GM21528 (cell line): ENCODE results near the gene PLEKHA7.
A peak's percentile ranks its signal among the peaks of the same experiment; 100 is the strongest.
"Not testable (repeated sequence)": the region's sequence is repeated elsewhere in the genome, so short reads cannot be mapped to it uniquely, and the experiment has no call there.

Experiments used
- ATAC-seq: cut with Tn5 transposase; IDR thresholded peaks from one replicate; pipeline ENCODE4 v1.9.1; 2021; ENCODE audit warnings: mild to moderate bottlenecking, moderate library complexity; ENCODE audit not compliant: unreplicated experiment, low FRiP score

The PLEKHA7 gene

DNA sequence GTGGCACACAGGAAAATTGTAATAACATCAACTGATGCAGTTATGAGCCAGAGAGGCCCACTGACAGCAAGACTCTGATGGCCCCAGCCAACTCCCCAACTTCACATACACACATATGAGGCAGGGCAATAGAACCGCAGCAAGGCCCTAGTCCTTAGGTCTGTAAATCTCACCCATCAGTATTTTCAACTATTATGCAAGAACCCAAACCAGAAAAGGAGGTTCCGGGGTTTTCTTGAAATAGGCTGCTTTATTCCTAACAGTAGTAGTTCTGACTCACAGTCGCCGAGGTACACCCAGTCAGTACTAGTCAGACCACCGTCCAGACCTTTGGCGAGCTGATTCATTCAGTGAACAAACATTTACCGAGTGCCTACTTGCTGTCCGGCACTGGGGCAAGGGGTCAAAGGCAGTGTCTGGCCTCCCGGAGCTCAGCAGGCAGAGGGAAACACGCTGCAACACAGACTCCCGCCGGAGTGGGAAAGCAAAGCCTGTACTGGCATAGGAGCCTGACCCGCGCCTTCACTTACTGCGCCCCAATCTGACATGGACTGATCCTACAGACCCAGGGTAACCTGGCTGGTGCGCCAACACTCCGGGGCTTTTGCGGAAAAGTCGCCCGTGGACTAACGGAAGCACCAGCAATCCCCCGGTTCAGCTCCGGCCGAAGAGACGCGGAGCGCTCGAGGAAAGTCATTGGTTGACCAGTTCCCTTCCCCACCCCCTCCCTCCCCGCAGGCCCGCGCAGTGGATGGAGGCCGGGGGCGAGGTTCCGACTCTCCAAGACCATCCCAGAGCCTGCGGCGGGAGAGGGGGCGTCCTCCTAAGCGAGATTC, 1.3 kb downstream of the PLEKHA7 start:
- ATAC-seq: no peak

DNA sequence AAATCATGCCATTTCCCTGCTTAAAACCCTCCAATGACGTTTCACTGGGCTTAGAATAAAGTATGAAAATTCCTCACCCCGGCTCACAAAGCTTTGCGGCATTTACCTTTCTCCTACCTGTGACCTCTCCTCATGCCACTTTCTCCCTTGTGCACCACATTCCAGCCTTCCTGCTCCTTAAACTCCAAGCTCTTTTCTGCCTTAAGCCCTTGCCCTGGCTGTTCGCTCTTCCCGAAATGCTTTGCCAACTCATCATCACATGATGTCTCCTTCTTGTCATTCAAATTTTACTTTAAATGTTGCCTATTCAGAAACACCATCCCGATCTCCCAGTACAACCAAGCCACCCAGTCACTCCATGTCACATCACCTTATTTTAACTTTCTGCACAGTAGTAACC, 2.0 kb downstream of the PLEKHA7 start:
- ATAC-seq: no peak

DNA sequence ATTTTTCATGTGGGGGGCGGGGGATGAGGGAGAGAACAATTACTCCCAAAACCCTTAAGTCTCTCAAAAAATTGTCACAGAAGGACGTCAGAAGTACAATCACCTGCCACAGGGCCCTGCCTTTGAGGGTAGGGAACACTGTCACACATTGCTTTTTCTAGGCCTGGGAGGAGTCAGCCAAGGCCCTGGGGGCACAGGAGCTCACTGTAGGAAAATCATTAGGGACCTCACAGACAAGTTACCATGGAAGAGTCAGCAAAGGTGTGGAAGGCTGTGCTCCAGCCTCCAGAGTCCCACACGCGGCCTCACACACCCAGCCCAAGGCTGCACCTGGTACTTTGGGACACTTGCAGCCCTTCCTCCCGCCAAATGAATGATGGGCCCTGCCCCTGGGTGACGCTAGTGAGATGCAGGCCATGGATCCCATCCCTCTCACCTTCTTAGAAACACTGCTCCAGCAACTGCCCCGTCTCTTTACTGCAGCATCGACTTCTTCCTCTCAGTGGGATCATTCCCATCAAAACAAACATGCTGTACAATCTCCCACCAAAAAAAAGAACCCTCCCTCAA, 3.3 kb downstream of the PLEKHA7 start:
- ATAC-seq: no peak

DNA sequence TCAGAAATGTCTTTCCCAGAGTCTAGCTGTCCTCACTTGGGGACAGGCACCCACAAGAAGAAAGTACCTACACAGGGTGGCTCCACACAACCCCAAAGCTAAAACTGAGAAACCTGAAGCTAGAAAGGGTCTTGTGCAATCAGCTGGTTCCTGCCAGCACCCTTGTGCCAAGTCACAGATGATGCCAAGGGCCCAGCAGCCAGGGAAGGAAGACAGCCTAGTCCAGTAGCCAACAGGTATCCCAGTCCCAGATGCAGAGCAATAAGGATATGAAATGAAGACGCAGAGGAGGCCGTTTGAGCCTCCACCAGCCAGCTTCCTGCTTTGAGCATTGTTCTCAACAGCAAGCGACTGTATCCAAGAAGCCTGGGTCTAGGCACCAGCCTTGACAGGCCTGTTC, 6.1 kb downstream of the PLEKHA7 start:
- ATAC-seq: no peak

DNA sequence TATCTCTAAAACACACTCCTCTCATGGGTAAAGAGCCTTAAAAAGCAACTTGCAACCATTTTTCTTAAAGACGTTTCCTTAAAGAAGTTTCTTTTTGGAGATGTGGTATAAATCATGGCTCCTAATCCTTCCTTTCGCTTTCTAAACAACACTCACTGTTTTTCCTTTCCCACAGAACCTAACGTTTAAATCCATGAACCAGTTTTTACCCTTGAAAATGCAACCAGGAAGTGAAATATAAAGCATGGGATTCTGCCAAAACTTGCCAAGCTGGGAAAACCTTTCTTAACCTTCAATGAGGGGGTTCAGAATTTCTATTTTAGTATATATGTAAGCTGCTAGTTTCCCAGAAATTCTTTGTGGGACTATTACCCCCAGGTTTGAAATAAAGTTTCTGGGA, 8.6 kb downstream of the PLEKHA7 start:
- ATAC-seq: no peak

DNA sequence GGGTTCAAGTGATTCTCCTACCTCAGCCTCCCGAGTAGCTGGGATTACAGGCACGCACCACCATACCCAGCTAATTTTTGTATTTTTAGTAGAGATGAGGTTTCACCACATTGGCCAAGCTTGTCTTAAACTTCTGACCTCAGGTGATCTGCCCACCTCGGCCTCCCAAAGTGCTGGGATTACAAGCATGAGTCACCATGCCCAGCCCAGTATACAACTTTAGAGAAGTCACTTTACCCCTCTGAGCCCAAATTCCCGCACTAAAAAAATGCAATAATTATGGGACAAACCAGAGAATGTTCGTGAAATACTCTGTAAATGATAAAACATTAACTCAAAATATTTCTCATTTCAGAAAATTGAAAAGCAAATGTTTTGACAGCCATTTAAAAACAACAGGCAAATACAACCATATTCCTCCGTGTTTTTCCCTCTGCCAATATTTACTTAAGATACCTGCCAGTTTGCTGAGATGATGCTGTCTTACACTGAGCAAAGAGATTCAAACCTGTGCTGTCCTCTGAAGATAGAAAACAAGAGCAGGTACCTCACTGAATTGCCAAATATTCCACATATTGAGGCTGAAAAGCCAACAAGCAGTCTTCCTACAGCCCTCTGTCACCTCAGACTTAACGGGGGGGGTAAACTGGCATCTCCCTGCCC, 9.6 kb downstream of the PLEKHA7 start:
- no peak for ATAC-seq

DNA sequence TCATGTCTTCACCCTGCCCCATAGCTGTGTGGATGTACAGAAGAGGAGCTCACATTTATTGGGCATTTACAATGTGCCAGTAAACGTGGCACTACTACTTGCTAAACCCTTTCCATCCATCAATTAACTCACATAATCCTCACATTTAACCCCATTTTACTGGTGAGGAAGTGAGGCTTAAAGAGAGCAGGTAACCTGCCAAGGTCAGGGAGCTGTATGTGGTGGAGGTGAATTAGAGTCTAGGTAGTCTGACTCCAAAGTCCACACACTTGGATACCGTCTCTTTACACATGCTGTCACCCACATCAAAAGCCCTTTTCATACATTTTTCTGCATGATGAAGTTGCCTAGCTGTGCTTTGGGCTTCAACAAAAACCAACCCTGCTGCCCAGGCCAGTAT, 10.8 kb downstream of the PLEKHA7 start:
- no peak for ATAC-seq

DNA sequence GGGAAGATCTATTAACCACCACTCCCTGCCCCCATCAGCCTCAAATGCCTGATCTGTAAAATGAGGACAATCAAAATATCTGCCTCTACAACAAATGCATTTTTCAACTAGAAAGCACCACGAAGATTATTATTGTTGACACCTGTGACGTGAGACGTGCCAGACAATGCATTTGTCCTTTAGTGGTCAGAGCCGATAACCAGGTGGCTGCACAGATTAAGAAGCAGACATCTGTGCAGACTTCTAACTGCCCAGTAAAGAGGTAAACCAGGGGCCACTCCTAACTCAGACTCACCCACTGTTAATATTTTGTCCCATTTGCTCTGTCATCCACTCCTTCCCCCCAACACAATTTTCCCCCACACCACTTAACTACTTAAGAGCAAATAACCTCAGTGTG, 11.7 kb downstream of the PLEKHA7 start:
- no peak for ATAC-seq

DNA sequence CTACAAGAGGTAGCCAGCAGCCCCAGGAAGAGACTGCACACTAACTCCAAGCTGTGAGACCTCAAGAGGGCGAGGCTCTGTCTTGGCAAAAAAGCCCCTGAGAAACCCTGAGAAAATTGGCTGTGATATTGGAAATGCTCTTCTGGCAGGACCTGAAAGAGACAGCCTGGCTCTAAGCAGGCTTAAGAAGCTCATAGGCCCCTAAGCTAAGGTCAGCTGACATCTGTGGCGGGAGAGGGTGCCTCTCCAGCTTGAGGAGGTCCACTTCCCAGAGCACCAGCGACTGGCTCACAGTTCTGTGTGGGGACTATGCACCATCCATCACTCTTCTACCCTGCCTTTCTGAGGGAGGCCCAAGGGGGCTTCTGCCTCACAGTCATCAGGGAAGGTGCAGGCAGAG, 12.4 kb downstream of the PLEKHA7 start:
- no peak for ATAC-seq

DNA sequence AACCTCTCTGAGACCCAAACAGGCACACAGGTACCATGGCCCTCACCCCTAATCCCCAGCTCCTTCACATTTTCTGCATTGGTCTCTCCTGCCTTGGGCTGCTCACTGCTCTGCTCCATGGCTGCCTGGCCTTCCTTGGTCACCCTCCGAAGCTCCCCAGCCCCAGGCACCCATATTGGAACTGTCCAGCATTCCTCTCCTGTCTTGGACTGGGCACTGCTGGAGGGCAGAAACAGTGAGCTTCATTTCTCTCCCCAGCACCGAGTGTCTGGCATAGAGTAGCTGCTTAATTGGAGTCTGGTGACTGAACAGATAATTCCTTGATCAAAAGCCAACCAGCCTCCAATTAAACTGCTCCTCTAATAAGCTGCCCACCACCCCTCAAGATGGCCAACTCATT, 13.2 kb downstream of the PLEKHA7 start:
- no peak for ATAC-seq

DNA sequence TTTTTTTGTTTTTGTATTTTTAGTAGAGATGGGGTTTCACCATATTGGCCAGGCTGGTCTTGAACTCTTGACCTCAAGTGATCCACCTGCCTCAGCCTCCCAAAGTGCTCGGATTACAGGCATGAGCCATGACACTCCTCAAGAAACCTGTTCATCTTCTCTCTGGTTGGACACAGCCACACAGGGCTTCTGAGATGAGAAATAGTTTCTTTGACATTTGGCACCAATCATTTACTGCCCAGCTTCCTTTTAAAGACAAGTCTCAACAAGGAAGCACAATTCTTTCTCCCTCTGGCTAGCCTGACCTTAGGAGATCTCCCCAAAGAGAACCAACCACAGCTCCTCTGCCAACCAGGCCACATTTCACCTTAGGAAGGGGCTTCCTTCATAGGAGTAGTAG, 14.0 kb downstream of the PLEKHA7 start:
- ATAC-seq: not testable (repeated sequence)

DNA sequence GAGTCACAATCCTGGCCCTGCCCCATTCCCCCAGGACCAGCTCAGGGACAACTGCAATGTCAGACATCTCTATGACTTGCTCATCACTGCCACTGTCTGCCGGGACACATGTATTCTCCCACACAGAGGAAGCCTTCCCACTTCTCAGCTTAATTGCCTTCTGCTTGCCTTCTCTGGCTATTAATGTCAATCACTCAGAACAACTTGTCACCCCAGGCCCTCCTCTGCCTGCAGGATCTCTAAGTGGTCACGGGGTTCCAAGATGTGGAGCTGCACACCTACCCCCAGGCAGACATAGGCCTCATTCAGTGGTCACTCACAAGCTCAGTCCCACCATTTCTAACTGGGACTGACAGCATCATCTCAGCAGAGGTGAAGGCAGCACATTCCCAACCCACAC, 15.1 kb downstream of the PLEKHA7 start:
- no peak for ATAC-seq

DNA sequence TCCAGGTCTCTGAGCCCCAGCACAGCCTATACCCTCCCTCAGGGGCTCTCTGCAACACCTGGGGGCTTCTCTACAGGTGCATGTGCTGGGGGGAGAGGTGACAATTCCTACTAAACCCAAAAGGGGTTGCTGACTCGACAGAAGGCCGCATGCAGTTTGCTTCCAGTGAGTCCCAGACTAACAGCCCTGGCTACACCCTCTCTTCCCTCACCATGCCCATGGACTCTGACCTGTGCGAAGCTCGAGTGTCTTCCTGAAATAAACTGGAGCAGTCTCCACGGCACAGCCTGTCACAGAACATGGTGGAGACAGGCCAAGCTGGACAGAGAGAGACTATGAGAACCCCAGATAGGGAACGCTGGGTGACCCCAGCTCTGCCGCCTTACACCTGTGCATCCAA, 16.6 kb downstream of the PLEKHA7 start:
- ATAC-seq: no peak

DNA sequence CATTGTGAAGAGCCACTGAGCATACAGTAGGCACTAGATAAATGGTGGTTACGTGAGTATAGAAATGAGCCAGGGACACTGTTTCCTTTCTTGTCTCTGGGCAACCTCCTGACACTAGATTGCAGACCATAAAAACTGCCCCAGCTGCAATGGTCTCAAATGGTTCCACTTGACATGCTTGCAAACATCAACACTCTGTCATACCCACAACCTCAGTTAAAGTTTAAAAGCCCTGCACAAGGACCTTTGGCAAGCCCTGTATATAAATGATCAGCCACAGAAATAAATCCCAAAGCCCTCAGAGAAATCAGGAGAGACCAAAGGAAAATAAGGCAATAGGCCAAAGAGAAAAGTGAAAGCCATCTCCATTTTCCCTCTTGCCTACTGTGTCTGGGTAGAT, 20.7 kb downstream of the PLEKHA7 start:
- no peak for ATAC-seq

DNA sequence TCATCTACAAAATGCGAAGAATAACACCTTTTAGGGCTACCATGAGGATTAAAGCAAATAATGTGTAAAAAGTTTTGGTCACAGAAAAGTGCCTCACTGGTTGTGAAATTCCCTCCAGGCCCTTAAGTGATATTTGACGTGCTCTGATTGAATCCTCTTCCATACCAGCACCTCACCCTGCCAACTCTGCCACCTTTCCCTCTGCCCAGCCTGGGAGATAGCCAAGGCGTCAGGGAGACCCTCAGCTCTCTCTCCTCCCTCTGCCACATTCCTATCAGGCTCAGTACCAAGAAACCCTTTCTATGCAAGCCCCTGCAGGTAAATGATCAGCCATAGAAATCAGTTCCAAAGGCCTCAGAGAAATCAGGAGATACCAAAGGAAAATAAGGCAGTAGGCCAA, 21.4 kb downstream of the PLEKHA7 start:
- ATAC-seq: no peak

DNA sequence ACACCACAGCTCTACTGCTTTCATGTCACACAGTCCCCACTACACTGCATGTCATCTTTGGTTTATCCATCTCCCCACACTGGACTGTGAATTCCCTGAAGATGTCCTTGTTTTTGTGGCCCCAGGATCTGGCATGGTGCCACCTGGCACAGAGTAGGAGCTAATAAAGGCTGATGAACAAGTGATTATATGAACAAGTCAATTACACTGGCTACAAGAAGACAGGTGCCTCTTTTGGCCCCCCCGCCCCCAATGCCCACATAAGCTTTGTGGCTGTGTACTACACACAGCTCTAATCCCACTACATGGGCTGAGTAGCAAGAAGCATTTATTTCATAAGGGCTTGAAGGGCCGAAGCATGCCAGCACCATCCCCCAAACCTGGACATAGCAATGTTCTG, 24.7 kb downstream of the PLEKHA7 start:
- no peak for ATAC-seq

DNA sequence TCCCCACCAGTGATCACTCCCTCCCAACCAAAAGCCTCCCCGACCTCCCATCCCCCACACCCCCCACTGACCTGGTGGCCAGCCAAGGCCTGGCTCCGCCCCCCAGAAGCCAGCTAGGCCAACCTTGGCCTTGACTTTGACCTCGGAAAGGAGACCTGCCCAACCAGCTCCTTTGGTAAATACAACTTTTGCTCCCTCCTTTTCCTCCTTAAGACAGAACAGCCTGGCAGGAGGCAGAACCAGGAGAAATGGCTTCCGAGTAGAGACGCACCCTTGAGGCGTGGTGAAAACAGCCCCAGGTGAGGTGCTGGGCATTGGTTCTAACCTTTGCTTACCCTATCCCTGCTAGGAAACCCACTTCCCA, 27.0 kb downstream of the PLEKHA7 start:
- no peak for ATAC-seq

DNA sequence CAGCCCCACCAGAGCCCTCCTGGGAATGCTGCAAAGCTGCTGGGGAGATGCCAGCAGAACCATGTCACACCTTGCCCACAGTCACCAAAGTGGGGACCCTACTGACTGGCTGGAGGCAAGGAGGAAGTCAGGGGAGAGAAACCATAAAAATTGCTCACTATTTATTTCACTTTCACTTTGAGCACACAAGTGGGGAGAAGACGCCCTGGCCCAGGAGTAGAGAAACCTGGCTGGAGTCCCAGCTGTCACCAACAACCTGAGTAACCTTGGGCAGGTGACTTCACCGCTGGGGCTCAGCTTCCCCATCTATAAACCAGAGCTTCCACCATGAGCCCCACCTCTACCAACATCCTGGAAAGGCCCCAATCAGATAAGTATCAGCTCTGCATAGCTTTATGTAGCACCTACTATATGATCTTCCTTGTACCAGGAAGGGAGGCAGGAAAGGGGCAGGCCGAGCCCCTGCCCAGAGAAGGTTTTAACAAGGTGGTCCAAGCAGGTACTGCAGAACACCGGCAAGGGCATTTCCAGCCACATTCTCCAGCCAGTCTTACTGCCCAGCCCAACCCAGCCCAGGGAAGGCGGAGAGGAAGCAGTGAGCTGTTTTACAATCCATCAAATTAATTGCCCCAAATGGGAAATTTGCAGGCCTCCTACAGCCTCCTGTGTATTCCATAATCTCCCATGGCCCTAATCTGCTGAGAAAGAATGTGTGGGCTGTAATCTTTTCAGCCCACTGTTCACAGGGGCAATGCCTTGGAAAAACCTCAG, 27.6 kb downstream of the PLEKHA7 start:
- peak; percentile 98 for ATAC-seq

DNA sequence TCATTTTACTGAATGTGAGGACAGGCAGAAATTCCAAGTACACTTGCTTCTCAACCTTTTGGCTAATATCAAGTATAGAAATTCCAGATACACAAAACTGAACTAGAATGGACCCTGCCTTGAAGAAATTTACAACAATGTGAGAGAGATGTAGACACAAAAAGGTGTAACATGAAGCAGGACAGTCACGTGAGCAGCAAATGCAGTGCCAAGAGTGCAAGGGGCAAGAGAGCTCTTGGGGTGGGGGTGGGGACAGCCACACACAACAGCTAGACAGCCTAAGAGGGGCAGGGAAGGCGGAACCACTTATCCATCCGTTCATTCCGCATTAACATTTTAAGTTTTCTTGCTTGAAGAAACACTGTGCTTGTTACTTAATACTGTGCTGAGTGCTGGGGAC, 28.9 kb downstream of the PLEKHA7 start:
- no peak for ATAC-seq

DNA sequence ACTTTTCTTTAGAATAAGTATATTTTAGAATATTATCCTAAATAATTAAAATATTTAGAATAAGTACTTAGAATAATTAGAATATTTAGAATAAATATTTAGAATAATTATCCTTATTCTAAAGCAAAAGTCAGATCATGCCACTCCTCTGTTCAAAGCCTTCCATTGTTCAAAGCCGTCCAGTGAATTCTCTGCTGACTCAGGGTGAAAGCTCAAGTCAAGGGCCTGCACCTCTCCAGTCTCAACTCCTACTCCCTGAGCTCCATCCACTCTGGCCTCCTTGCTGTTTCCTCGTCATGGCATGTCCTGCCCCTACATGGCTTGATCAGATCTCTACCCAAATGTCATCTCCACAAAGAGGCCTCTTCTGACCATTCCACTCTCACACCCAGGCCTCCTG, 30.0 kb downstream of the PLEKHA7 start:
- no peak for ATAC-seq

DNA sequence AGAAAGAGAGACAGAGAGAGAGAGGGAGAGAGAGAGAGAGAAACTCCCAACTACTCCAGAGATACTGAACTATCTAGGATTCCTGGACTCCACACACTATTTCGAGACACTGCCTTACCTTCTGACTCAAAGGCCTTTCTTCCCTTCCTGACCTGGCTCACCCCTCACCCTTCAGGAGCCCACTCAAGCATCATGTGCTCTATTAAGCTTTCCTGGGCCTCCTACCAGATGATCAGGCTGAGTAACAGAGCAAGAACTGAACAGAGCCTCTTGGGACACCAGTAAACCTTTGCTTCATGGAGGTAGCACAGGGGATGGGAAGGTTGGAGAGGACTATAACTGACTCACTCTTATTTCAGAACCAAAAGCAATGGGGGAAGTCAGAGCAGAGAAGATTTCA, 31.4 kb downstream of the PLEKHA7 start:
- ATAC-seq: no peak
